GM23248 (cell line): ENCODE measurements around the gene TRAF6.

Experiments used
- EZH2 ChIP-seq: fragments of 200-600 bp; sonication (generic); IDR thresholded peaks from 2 replicates; pipeline ENCODE4 v1.6.1; 2018; ENCODE audit warnings: antibody characterized with exemption, mild to moderate bottlenecking; ENCODE audit not compliant: insufficient read depth, poor library complexity, severe bottlenecking
- EZH2phosphoT487 ChIP-seq: fragments of 200-600 bp; sonication (generic); IDR thresholded peaks from 2 replicates; pipeline ENCODE4 v1.6.1; 2018; ENCODE audit warnings: antibody characterized with exemption, moderate library complexity, mild to moderate bottlenecking, low read depth; ENCODE audit not compliant: insufficient read depth

DNA sequence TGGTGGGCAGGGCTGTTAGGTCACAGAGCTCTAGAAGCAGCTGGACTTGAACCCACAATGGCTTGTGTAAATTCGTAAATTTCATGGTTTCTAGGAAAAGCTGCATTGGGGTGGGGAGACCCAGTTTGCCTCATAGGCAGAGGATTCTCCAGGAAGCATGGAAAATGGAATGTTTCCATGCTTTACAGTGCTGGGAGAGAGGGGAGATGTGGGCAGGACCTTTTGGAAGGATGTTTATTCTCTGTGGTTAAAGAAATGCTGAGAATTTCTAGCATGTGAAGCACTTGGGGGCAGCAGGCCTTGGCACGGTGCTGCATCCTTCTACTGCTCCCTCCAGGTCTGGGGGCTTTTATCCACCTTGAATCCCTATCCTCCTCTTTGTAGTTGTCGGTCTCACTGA is 46.3 kb downstream of the TRAF6 start:
- TF ChIP-seq EZH2phosphoT487 = no peak
- no peak for TF ChIP-seq EZH2
